K562 (cell line): ENCODE measurements around the gene MAP2K7. TPM values are rescaled to one million over a fixed set of nuclear protein-coding genes. Genes with fewer than 3 reads are reported as not detected.

Experiments
- ARID3A ChIP-seq: IDR thresholded peaks from 2 replicates; pipeline ENCODE4 v1.6.1; 2012; ENCODE audit warnings: low read depth, low read length, improper control_type of control experiment, borderline replicate concordance
- E2F8 ChIP-seq: fragments of 450-650 bp; IDR thresholded peaks from 2 replicates; pipeline ENCODE4 v1.7.1; 2018; ENCODE audit warnings: mild to moderate bottlenecking, low read depth; ENCODE audit not compliant: partially characterized antibody
- FIP1L1 ChIP-seq: fragments of 200-400 bp; formaldehyde crosslinking; IDR thresholded peaks from 2 replicates; pipeline ENCODE4 v1.6.1; 2018; ENCODE audit warnings: mild to moderate bottlenecking, low read depth, low read length; ENCODE audit not compliant: poor library complexity, severe bottlenecking
- IRF9 ChIP-seq: fragments of 450-650 bp; IDR thresholded peaks from 2 replicates; pipeline ENCODE4 v1.6.1; 2016; ENCODE audit warnings: missing biosample characterization, missing genetic modification characterization
- LCOR ChIP-seq: sonication (generic); formaldehyde crosslinking; IDR thresholded peaks from 2 replicates; pipeline ENCODE4 v1.8.0; 2022; ENCODE audit warnings: mild to moderate bottlenecking, missing genetic modification reagents
- NR1H2 ChIP-seq: sonication (generic); formaldehyde crosslinking; IDR thresholded peaks from 2 replicates; pipeline ENCODE4 v1.4.0; 2020; ENCODE audit warnings: mild to moderate bottlenecking, missing genetic modification reagents
- SIRT6 ChIP-seq: IDR thresholded peaks from one replicate; pipeline ENCODE4 v1.6.1; 2012; ENCODE audit warnings: low read depth, mild to moderate bottlenecking, control low read depth, inconsistent platforms, low read length, moderate library complexity
- TBP ChIP-seq: optimal IDR thresholded peaks from 2 replicates; pipeline ENCODE3; 2011; ENCODE audit warnings: low read depth, low read length, improper control_type of control experiment
- YY1 ChIP-seq, 3 experiments: IDR thresholded peaks; 2 replicates each; pipeline ENCODE4 v1.6.1; 2011; ENCODE audit warnings: low read length in 2 of 3, mild to moderate bottlenecking in 2 of 3, moderate library complexity in 2 of 3, borderline replicate concordance in 1 of 3, control low read depth in 1 of 3, low read depth in 1 of 3; ENCODE audit not compliant: insufficient read depth in 3 of 3, insufficient replicate concordance in 2 of 3, control insufficient read depth in 1 of 3, insufficient read length in 1 of 3; ENCODE audit errors: extremely low read depth in 1 of 3
- ZNF239 ChIP-seq: fragments of 250-450 bp; sonication (Bioruptor Pico); IDR thresholded peaks from 2 replicates; pipeline ENCODE4 v1.4.0; 2020; ENCODE audit warnings: mild to moderate bottlenecking
- ZNF3 ChIP-seq: fragments of 250-450 bp; sonication (Bioruptor Pico); IDR thresholded peaks from 2 replicates; pipeline ENCODE4 v1.5.0; 2021; ENCODE audit warnings: mild to moderate bottlenecking, moderate library complexity
- ZNF408 ChIP-seq: fragments of 250-450 bp; sonication (Bioruptor Pico); IDR thresholded peaks from 2 replicates; pipeline ENCODE4 v1.4.0; 2020; ENCODE audit warnings: low read depth, mild to moderate bottlenecking, moderate library complexity
- ZNF778 ChIP-seq: fragments of 450-650 bp; formaldehyde crosslinking; IDR thresholded peaks from 2 replicates; pipeline ENCODE4 v1.4.0; 2020; ENCODE audit warnings: mild to moderate bottlenecking, moderate library complexity
- polyA plus RNA-seq, 8 experiments: library from polyadenylated mRNA; depleted of rRNA in 4 of 8; stranded (reverse) in 5 of 8; unstranded in 3 of 8; fragments of >200 nt; fragmentation: Nextera tagmentation in 2 of 8; fragmentation: Illumina TruSeq in 1 of 8; extraction: Ambion mirVana in 2 of 8; extraction: Trizol in 1 of 8; gene quantifications; 2 replicates each; pipeline versions ENCODE4 v1.2.1 to v1.2.3, GENCODE V29; 2011 to 2014; ENCODE audit warnings: inconsistent platforms in 1 of 8, missing spikeins in 1 of 8
- total RNA-seq, 7 experiments: library from RNA; depleted of rRNA in 6 of 7; stranded (reverse); fragments of >200 nt in 6 of 7; fragmentation: Illumina TruSeq in 2 of 7; extraction: Trizol in 2 of 7; gene quantifications; 2 replicates each; pipeline versions ENCODE4 v1.2.1 to v1.2.3, GENCODE V29; 2011 to 2021; ENCODE audit warnings: low replicate concordance in 1 of 7
- TF ChIP-seq, protein P1 (sequence below): fragments of 250-450 bp; sonication (Bioruptor Pico); IDR thresholded peaks from 2 replicates; pipeline ENCODE4 v1.5.0; 2021; ENCODE audit warnings: mild to moderate bottlenecking, moderate library complexity
- TF ChIP-seq, protein P2 (sequence below): fragments of 250-450 bp; sonication (Bioruptor Pico); IDR thresholded peaks from 2 replicates; pipeline ENCODE4 v1.8.0; 2021; ENCODE audit warnings: mild to moderate bottlenecking, moderate library complexity

MAP2K7 gene
- total and polyA plus RNA-seq, 9 of the 15 experiments (the other 6 are each of a cell fraction or from before 2014, with no cell fraction given) = 0.51 to 45.8 (median 14.1) TPM

DNA sequence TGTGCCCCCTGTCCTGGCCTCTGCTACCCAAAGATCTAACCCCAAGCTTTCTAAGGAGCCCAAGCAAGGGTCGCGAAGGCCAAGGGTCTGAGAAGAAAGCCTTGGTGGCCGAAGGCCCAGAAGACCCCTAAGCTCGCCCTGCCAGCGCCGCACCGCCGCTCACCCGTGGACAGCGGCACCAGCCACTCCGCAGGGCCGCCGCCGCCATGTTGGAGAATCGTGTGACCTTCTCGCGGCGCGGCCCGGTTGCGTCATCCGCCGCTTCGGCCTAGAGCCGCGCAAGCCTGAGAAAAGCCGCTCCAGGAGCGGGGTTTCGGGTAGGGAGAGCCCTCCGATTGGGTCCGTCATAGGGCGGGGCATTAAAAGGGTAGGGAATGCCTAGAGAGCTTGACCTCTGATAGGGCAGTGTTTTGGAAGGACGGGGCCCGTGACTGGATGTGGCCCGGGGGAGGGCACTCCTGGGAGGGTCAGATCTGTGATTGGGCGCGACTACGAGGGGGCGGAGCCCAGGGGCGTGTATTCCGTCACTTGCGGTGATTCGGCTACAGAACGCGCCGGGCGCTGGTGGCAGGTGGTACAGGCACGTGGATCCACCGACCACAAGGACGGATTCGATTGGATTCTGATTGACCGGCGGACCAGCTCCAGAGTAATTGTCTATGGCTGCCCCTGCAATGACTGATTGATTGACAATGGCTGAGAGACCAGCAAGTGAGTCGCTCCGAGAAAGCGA is 39.9 kb downstream of the MAP2K7 start, which contains the start of gene TIMM44 (continued):
- TF ChIP-seq IRF9 = peak; percentile 91
- TF ChIP-seq TBP = peak; percentile 93
- TF ChIP-seq SIRT6 = no peak
- TF ChIP-seq NR1H2 (CRISPR knock-in tag) = no peak
- TF ChIP-seq FIP1L1 = peak; percentile 75
- TF ChIP-seq E2F8 = peak; percentile 74
- TF ChIP-seq LCOR (CRISPR knock-in tag) = peak; percentile 91
- no peak for TF ChIP-seq ZNF778 (CRISPR knock-in tag)
- no peak for TF ChIP-seq ZNF239
- TF ChIP-seq ARID3A = no peak
- TF ChIP-seq ZNF408 (CRISPR knock-in tag) = no peak
- no peak for TF ChIP-seq ZNF3 (CRISPR knock-in tag)
- TF ChIP-seq, protein P1, sequence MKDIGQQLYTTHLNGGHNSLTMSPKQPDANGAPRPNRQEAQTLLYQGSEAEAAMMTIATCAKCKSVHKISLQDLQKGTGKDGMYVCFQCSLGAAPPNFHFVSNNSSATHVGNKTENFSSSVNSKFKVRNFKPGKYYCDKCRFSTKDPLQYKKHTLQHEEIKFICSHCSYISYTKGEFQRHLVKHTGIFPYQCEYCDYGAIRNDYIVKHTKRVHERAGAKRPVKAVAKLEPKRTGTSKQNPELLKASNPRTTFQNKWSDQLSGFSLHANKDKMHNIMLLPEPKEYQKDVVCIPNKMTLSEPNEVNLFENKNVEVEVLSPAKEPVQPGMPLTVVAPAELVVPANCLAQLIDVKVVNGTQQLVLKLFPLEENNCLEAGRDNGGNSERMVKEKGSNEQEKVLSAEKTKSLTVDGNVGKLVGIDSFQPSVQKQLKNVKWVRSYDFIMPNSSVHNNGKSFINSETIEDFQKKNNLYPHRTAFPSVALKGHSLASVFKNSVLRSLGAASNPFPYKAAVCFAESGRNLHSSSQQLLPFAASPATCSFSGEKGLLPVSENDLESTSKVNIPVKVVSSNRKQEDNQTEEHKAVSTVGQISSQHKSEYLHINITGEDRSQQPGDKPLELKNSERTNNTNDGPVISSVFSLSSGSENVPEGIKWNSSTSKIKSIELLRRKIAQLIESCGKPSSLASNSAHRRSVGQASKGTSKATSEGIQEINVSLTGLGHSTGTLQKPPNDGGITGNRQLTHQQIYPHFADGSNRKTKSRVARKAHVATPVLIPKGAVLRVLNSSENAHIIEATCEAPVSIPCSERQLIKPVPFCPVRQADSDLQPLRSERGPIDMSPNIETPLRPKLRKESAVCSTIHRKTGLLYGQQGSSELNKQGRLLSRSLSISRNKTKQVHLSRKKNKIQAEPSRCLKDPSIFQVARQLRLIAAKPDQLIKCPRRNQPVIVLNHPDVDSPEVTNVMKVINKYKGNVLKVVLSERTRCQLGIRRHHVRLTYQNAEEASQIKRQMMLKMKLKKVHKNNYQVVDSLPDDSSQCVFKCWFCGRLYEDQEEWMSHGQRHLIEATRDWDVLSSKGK (CRISPR knock-in tag) = no peak
- peak; percentile 89 to 99 (median 96) for TF ChIP-seq YY1 (IDR thresholded peaks at IDR 0.05; ENCODE audit: borderline replicate concordance in 1 of 3, control insufficient read depth in 1 of 3, extremely low read depth in 1 of 3, insufficient read depth in 3 of 3, insufficient read length in 1 of 3, insufficient replicate concordance in 2 of 3, low read depth in 1 of 3, low read length in 2 of 3)
- TF ChIP-seq, protein P2, sequence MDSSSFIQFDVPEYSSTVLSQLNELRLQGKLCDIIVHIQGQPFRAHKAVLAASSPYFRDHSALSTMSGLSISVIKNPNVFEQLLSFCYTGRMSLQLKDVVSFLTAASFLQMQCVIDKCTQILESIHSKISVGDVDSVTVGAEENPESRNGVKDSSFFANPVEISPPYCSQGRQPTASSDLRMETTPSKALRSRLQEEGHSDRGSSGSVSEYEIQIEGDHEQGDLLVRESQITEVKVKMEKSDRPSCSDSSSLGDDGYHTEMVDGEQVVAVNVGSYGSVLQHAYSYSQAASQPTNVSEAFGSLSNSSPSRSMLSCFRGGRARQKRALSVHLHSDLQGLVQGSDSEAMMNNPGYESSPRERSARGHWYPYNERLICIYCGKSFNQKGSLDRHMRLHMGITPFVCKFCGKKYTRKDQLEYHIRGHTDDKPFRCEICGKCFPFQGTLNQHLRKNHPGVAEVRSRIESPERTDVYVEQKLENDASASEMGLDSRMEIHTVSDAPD = no peak
